AG04449 (cell line): ENCODE results near the gene KCNH2.

ENCODE experiments used
- CTCF ChIA-PET: fragments of 350-600 bp; formaldehyde crosslinking; extraction: SDS; loops from one replicate; lab custom pipeline; 2021; ENCODE audit warnings: antibody characterized with exemption; lab: Yijun Ruan, JAX
- POLR2A ChIA-PET: fragments of 400-600, 350-600 bp; formaldehyde crosslinking; extraction: SDS; loops from one replicate; lab custom pipeline; 2020; ENCODE audit warnings: antibody characterized with exemption, inconsistent platforms; lab: Yijun Ruan, JAX
- DNase-seq: peaks from one replicate; pipeline ENCODE4 v3.0.0-alpha.2; 2010; ENCODE audit warnings: low read depth, low spot score
- H3K4me3 ChIP-seq: 2 replicates; pipeline ENCODE4 v1.5.1; 2011; ENCODE audit warnings: low read depth, mild to moderate bottlenecking, control low read depth, low read length
- TF ChIP-seq, protein P1 (sequence below): IDR thresholded peaks from one replicate; pipeline ENCODE4 v1.5.1; 2011; ENCODE audit warnings: mild to moderate bottlenecking, moderate library complexity, low read length, control low read depth, inconsistent platforms; ENCODE audit not compliant: insufficient read depth; ENCODE audit errors: missing control alignments

Gene KCNH2

DNA sequence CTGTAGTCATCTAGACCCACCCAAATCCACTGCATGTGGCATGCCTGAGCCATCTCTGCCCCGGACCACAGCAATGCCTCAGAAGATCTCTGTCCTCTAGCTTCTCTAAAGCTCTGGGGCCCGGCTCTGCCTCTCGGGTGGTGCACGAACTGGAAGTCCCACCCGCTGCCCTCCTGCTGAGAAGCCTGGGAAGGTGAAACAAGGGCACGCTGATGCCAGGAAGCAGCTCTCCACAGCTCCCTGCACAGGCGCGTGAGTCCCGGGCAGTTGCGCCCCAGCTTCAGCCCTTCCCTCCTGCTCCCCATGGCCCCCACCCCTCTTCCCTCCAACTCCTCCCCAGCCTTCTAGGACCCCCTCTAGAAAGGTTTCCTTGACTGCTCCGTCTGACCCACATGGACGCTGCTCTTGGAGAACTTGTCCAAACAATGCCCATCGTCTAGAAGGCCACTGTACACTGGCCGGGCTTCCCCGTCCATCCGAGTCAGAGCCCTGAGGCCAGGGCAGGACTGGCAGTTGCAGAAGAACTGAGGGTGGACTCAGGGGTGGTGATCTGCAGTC is 12.8 kb downstream of the KCNH2 start:
- DNase-seq: no peak
- CTCF ChIA-PET: interaction anchor here (1.1 to 7.8 kb wide), 6 partner anchors 11 to 155 kb away, joined by 3 to 87 read pairs (median 6); no protein-coding TSS in a partner anchor
- TF ChIP-seq, protein P1, sequence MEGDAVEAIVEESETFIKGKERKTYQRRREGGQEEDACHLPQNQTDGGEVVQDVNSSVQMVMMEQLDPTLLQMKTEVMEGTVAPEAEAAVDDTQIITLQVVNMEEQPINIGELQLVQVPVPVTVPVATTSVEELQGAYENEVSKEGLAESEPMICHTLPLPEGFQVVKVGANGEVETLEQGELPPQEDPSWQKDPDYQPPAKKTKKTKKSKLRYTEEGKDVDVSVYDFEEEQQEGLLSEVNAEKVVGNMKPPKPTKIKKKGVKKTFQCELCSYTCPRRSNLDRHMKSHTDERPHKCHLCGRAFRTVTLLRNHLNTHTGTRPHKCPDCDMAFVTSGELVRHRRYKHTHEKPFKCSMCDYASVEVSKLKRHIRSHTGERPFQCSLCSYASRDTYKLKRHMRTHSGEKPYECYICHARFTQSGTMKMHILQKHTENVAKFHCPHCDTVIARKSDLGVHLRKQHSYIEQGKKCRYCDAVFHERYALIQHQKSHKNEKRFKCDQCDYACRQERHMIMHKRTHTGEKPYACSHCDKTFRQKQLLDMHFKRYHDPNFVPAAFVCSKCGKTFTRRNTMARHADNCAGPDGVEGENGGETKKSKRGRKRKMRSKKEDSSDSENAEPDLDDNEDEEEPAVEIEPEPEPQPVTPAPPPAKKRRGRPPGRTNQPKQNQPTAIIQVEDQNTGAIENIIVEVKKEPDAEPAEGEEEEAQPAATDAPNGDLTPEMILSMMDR: no peak
- POLR2A ChIA-PET: no interaction called here
- no peak overlapping the region for H3K4me3 ChIP-seq

- DNase-seq: no peak
- ChIA-PET CTCF (interaction anchor here (0.8 to 7.8 kb wide), 9 partner anchors 11 to 214 kb away, joined by 3 to 87 read pairs (median 6); no protein-coding TSS in a partner anchor), POLR2A (no interaction called here)
- TF ChIP-seq, protein P1: no peak
- no peak overlapping the region for H3K4me3 ChIP-seq
Observed at GRCh38 chr7:150964593-150965111, 13.5 kb downstream of the KCNH2 start.

DNA sequence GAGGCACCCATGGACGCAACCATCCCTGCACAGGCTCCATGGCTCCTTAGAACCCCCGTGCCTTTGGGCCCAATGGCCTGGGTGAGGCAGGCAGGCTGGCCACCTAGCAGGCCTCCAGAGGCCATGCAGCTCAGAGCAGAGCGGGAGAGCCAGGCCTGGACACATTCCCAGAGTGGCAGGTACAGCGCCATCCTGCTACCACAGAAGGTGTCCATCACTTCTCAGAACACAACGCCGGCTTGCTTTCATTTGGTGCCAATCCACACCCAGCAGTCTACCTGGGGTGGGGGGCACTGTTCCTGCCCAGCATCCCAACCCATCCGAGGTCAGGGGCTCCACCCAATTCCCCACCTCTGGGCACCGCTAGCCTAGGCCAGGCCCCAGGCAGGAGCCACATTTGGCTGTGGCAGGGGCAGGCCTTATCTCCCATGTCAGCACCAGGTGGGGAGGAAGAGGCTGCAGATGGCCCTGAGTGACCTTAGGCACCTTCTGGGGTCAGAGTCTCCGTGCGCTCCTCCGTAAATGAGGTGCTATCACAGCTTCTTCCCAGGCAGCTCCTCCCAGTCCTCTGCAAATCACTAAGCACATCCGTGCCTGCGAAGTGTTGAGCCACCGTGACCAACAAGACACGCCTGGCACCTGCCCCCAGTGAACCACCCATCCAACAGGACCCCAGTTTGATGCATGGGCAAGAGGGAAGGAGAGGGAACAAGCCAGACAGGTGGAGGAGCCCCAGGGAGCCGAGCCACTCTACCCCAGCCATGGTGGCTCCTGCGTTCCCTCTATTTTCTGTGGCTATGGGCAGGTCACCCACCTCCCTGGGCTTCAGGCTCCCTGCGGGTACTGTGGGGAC is 14.2 kb downstream of the KCNH2 start:
- DNase-seq: no peak
- H3K4me3 ChIP-seq: no peak overlapping the region
- CTCF ChIA-PET: interaction anchor here (0.6 to 7.8 kb wide), 28 partner anchors 7 to 215 kb away, joined by 3 to 87 read pairs (median 5); no protein-coding TSS in a partner anchor
- TF ChIP-seq, protein P1: no peak
- POLR2A ChIA-PET: no interaction called here

- ChIA-PET CTCF (interaction anchor here (0.6 to 7.8 kb wide), 28 partner anchors 8 to 689 kb away, joined by 3 to 87 read pairs (median 4); no protein-coding TSS in a partner anchor), POLR2A (interaction anchor here (1.0 kb wide), 1 partner anchor 147 kb away, joined by 3 read pairs; no protein-coding TSS in a partner anchor)
- DNase-seq: no peak
- H3K4me3 ChIP-seq: no peak overlapping the region
- TF ChIP-seq, protein P1: peak; percentile 97
Observed at GRCh38 chr7:150962553-150963399, 15.3 kb downstream of the KCNH2 start.

DNA sequence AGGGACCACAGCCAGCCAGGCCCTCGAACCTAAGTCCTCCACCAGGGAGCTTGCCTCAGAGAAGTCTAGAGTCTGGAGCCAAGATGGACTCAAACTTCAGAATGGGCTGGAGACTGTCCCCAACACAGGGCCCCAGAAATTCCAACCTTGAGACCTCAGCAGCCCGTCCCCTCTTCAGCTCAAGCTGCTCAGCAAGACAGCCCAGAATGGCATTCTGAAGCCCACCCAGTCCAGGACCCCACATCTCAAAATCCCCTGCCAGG is 15.9 kb downstream of the KCNH2 start:
- no peak overlapping the region for H3K4me3 ChIP-seq
- DNase-seq: no peak
- CTCF ChIA-PET: interaction anchor here (0.8 to 7.8 kb wide), 21 partner anchors 8 to 216 kb away, joined by 3 to 87 read pairs (median 6); no protein-coding TSS in a partner anchor
- POLR2A ChIA-PET: interaction anchor here (1.0 kb wide), 1 partner anchor 148 kb away, joined by 3 read pairs; no protein-coding TSS in a partner anchor
- TF ChIP-seq, protein P1: no peak
